NCI-H526 (cell line): ENCODE results near the gene FBLN1.
"Not testable (repeated sequence)": the region's sequence is repeated elsewhere in the genome, so short reads cannot be mapped to it uniquely, and the experiment has no call there.

Source experiments
- DNase-seq, 2 experiments: peaks; one replicate each; lab custom pipeline; 2025; lab: John Stamatoyannopoulos, UW

The FBLN1 gene

GRCh38 chr22:45548247-45548840 is 45.7 kb downstream of the FBLN1 start:
- no peak for DNase-seq

- no peak for DNase-seq
Observed at GRCh38 chr22:45548991-45549761, 46.5 kb downstream of the FBLN1 start.

- no peak for DNase-seq
Observed at GRCh38 chr22:45549762-45550378, 47.2 kb downstream of the FBLN1 start.

- no peak for DNase-seq
Observed at GRCh38 chr22:45550416-45550815, 47.7 kb downstream of the FBLN1 start.

GRCh38 chr22:45550891-45551290 is 48.2 kb downstream of the FBLN1 start:
- no peak for DNase-seq

- no peak for DNase-seq
Observed at GRCh38 chr22:45551310-45552016, 48.8 kb downstream of the FBLN1 start.

GRCh38 chr22:45552017-45552411 is 49.3 kb downstream of the FBLN1 start:
- no peak for DNase-seq

- no peak for DNase-seq
Observed at GRCh38 chr22:45552580-45553350, 50.1 kb downstream of the FBLN1 start.

GRCh38 chr22:45553351-45554039 is 50.8 kb downstream of the FBLN1 start:
- peak; percentile 58 to 81 for DNase-seq

- DNase-seq = peak in 1 of 2 experiments; percentile 36
Observed at GRCh38 chr22:45554040-45554406, 51.3 kb downstream of the FBLN1 start.

GRCh38 chr22:45554861-45555260 is 52.2 kb downstream of the FBLN1 start:
- no peak for DNase-seq

- not testable (repeated sequence) for DNase-seq
Observed at GRCh38 chr22:45557926-45558325, 55.2 kb downstream of the FBLN1 start.

- not testable (repeated sequence) for DNase-seq
Observed at GRCh38 chr22:45560092-45560491, 57.4 kb downstream of the FBLN1 start.

- not testable (repeated sequence) for DNase-seq
Observed at GRCh38 chr22:45560761-45561160, 58.1 kb downstream of the FBLN1 start.

GRCh38 chr22:45562102-45562501 is 59.4 kb downstream of the FBLN1 start:
- no peak for DNase-seq

- DNase-seq = no peak
Observed at GRCh38 chr22:45562537-45563361, 60.1 kb downstream of the FBLN1 start.

- no peak for DNase-seq
Observed at GRCh38 chr22:45563362-45564040, 60.8 kb downstream of the FBLN1 start.

- no peak for DNase-seq
Observed at GRCh38 chr22:45564349-45565030, 61.8 kb downstream of the FBLN1 start.

- no peak for DNase-seq
Observed at GRCh38 chr22:45565171-45565570, 62.5 kb downstream of the FBLN1 start.
